Measurements from ENCODE around the gene KIF26A.

The KIF26A gene

DNA sequence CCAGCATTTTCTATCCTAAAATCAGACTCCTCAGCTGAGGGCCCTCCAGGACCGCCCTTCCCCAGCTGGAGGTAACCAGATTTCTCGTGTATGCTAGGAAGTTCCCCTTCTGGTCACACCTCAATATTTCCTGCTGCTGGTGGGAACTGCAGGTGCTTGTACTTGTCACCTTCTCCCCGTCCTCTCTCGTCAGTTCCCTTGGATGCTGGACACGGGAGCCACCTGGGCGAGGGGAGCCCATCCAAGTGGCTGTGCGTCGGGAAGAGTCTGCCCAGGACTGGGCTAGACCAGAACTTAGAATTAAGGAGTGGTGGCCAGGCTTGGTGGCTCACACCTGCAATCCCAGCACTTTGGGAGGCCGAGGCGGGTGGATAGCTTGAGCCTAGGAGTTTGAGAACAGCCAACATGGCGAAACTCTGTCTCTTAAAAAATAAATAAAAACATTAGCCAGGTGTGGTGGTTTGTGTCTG lies 23.2 kb upstream of the KIF26A start:
- Mint-ChIP-seq H3K27ac (no peak overlapping the region), H3K4me1 (ENCODE audit: low read depth) (no peaks in the 10 kb centered on the region), H3K27me3 (peaks cover 27% of the 10 kb centered on the region), H3K36me3 (ENCODE audit: low read depth) (no peaks in the 10 kb centered on the region), H3K4me3 (no peak overlapping the region), H3K9me3 (no peaks in the 10 kb centered on the region)

DNA sequence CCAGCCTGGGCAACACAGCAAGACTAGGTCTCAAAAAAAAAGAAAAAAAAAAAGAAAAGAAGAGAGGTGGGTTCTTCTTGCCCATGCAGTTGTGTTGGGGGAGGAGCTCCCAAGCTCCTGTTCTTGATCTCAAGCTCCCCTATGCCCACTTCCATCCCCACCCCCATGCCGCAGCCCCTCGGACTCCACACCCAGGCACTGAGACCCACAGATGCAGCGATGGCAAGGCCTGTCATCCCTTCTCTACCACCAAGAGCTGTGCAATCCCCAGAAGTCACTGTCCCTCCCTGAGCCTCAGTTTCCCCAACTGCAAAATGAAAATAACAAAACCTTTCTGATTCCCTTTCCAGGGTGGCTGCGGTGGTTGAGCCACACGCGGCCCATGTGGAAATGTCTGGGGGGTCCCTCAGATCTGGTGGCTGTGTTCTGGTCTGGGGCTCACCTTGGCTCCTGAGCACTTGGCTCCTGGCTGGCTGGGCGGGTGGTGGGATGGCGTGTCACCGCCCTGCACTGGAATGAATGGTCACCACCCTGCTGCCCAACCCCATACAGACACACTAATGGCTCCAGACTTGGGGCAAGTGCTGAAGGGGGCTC lies 22.6 kb upstream of the KIF26A start:
- H3K4me3 Mint-ChIP-seq, result peak overlapping the region; percentile 23
- H3K36me3 Mint-ChIP-seq (ENCODE audit: low read depth), result no peaks in the 10 kb centered on the region
- H3K9me3 Mint-ChIP-seq, result no peaks in the 10 kb centered on the region
- no peak overlapping the region for H3K27ac Mint-ChIP-seq
- no peaks in the 10 kb centered on the region for H3K4me1 Mint-ChIP-seq (ENCODE audit: low read depth)
- peaks cover 32% of the 10 kb centered on the region for H3K27me3 Mint-ChIP-seq

DNA sequence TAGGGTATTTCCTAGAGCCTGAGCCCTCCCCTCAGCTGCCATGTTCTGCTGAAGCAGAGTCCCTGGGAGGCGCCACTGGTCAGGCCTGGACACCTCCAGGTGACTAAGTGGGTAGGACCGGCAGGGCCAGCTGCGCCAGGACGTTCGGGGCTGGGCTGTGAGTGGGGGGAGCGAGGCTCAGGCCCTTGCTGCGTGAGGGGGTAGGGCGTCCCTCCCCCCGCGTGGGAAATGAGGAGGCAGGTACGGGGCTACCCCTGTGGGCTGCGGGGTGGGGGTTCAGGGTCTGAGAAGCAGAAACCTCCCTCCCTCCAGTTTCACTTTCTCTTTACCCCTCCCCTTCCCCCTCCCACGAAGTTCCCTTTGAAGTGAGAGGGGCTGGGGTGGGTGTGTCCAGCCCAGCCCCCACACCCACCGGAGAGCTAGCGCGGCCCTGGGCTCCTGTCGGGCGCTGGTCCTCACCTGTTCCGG lies 22.1 kb upstream of the KIF26A start:
- H3K9me3 Mint-ChIP-seq, result no peaks in the 10 kb centered on the region
- peak overlapping the region; percentile 23 for H3K4me3 Mint-ChIP-seq
- H3K36me3 Mint-ChIP-seq (ENCODE audit: low read depth), result no peaks in the 10 kb centered on the region
- H3K27ac Mint-ChIP-seq, result no peak overlapping the region
- H3K4me1 Mint-ChIP-seq (ENCODE audit: low read depth), result no peaks in the 10 kb centered on the region
- H3K27me3 Mint-ChIP-seq, result peaks cover 33% of the 10 kb centered on the region

DNA sequence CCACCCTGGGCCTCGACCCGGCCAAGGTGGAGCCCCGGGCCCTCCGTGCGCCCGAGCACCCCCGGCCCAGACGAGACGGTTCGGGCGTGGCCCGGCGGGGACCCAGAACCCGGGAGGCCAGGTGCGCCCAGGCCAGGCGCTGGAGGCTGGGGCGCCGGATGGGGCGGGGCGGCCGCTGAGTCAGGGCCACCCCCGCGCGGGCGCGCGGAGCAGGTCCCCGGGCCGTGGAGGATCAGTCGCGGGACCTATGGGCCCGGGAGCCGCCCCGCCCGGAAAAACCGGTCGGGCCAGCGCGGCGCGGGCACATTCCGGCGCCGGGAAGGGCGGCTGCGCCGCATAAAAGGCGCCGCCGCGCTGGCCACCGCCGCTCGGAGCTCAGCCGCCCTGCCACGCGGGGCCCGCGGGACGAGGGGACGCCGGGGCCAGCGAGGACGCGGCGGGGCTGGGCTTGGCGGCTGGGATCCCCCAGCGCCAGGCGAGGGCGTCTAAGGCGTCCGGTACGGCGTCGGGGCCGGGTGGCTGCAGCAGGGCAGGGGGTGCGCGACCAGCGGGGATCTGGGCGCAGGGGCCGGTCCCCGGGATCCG lies 21.5 kb upstream of the KIF26A start:
- Mint-ChIP-seq H3K27me3 (peaks cover 33% of the 10 kb centered on the region), H3K4me3 (no peak overlapping the region), H3K36me3 (ENCODE audit: low read depth) (no peaks in the 10 kb centered on the region), H3K27ac (no peak overlapping the region), H3K9me3 (no peaks in the 10 kb centered on the region), H3K4me1 (ENCODE audit: low read depth) (no peaks in the 10 kb centered on the region)

DNA sequence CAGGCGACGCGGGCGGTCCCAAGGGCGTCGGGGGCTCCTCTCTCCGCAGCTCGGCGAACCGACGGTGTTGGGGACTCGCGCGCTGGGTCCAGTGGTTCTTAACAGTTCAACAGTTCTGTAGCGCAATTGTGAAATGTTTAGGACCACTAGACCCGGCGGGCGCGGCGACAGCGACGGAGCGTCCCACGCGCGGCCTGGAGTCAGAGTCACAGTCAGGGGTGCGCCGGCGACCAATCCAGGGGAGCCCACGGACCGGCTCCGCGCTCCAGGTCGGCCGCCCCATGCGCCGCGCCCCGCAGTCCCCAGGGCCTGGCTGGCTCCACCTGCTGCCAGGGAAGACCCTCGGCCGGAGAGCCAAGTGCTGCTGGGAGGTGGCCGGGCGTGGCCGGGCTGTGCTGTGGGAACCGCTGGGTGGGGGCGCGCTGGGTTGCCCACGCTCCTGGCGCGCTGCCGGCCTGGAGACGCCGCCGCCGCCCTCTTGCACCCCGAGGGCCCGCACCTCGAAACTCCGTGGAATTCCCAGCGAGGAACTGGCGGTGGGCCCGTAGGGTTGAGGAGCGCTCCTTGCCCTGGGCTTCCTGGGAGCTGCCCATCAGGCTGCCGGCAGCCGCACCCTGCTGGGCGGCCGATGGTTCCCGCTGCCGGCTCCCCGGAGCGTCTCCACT lies 20.9 kb upstream of the KIF26A start:
- H3K36me3 Mint-ChIP-seq (ENCODE audit: low read depth), result no peaks in the 10 kb centered on the region
- H3K4me1 Mint-ChIP-seq (ENCODE audit: low read depth), result no peaks in the 10 kb centered on the region
- peaks cover 33% of the 10 kb centered on the region for H3K27me3 Mint-ChIP-seq
- no peaks in the 10 kb centered on the region for H3K9me3 Mint-ChIP-seq
- H3K4me3 Mint-ChIP-seq, result no peak overlapping the region
- no peak overlapping the region for H3K27ac Mint-ChIP-seq

DNA sequence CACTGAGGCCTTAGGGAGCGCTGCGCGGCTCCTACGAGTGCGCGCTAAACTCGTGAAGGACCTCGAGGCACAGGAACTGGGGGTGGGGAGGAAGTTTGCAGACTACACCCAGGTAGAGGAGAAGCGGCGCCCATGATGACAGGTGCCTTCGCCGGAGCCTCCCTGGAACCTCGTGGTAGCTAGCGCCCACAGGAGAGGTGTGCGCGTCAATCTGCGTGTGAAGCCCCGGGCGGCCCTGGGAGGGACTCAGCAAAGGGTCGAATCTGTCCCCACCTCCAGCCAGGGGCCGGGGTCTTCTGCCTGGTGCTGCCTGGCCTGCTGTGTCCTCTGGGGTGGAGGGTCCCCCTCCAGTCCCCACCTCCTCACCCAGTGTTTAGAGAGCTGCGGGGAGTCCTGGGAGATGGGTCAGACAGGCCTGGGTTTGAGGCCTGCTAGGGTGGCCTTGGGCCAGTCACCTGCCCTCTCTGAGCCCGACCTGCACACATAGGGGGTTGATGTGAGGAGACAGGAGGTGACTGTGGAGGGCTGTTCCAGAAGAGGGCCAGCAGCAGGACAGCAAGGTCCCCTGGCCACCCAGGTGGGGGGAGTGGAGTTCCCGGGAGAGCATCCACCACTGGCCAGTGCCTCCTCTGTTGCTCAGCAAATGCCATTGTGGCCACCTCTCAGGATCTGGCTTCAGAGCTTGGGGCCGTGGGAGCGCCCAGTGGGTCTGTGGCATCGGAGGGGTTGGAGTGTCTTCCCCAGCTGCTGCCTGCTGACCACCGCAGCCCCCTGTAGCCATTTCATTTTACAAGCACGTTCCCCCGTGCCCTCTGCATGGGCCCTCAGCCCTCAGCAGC lies 20.2 kb upstream of the KIF26A start:
- H3K27ac Mint-ChIP-seq, result no peak overlapping the region
- H3K4me3 Mint-ChIP-seq, result no peak overlapping the region
- no peaks in the 10 kb centered on the region for H3K9me3 Mint-ChIP-seq
- no peaks in the 10 kb centered on the region for H3K4me1 Mint-ChIP-seq (ENCODE audit: low read depth)
- H3K27me3 Mint-ChIP-seq, result peaks cover 33% of the 10 kb centered on the region
- H3K36me3 Mint-ChIP-seq (ENCODE audit: low read depth), result no peaks in the 10 kb centered on the region

DNA sequence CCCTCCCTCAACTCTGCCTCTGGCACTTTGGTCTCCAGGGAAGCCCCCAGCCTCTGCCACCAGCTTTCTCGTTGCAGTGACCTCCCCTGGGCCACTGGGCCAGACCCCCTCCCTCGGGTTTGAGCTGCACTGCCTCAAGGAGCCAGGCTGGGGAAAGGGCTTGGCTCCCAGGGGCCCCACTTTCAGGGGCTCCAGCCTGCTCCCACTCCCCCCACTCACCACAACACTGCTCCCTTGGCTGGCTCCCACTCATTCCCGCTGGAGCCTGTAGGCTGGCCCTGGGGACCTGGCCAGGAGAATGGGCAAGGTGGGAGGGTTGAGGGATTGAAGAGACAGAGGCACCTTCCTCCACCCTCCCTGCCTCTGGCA lies 19.3 kb upstream of the KIF26A start:
- H3K4me3 Mint-ChIP-seq, result no peak overlapping the region
- no peaks in the 10 kb centered on the region for H3K4me1 Mint-ChIP-seq (ENCODE audit: low read depth)
- peaks cover 5% of the 10 kb centered on the region for H3K36me3 Mint-ChIP-seq (ENCODE audit: low read depth)
- peaks cover 6% of the 10 kb centered on the region for H3K9me3 Mint-ChIP-seq
- H3K27ac Mint-ChIP-seq, result no peak overlapping the region
- peaks cover 38% of the 10 kb centered on the region for H3K27me3 Mint-ChIP-seq

DNA sequence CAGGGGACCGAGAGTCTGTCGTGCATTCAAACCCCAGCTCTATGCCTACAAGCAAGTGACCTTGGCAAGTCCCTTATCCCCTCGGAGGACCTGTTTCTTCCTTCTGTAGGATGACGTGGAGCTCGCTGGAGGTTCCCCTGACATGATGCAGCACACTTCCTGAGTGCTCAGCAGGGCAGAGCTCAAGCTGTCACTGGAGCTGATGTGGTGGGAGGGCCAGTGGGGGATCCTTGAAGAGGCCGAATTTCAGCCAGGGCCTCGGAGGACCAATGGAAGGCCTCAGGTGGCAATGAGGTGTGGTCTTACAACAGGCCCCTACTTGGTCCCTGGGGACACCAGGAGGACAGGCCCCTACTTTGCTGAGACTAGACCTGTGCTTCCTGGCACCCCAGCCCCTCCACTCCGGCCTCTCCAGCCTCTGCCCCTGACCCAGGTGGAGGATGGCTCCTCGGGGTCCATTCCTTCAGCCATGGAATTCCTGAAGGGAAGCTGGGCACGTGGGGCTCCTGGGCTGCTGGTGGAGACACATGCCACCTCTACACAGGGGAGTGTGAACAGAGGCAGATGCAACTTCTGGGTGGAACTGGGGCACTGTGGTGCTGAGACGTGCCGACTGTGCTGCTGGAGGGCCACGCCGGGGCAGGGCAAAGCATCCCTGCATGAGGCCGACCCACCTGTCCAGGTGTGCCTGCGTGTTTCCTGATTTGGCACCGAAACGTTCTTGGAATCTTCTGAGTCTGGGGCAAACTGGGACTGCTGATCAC lies 18.7 kb upstream of the KIF26A start:
- no peak overlapping the region for H3K4me3 Mint-ChIP-seq
- H3K27ac Mint-ChIP-seq, result no peak overlapping the region
- no peaks in the 10 kb centered on the region for H3K4me1 Mint-ChIP-seq (ENCODE audit: low read depth)
- peaks cover 8% of the 10 kb centered on the region for H3K9me3 Mint-ChIP-seq
- peaks cover 5% of the 10 kb centered on the region for H3K36me3 Mint-ChIP-seq (ENCODE audit: low read depth)
- peaks cover 39% of the 10 kb centered on the region for H3K27me3 Mint-ChIP-seq

DNA sequence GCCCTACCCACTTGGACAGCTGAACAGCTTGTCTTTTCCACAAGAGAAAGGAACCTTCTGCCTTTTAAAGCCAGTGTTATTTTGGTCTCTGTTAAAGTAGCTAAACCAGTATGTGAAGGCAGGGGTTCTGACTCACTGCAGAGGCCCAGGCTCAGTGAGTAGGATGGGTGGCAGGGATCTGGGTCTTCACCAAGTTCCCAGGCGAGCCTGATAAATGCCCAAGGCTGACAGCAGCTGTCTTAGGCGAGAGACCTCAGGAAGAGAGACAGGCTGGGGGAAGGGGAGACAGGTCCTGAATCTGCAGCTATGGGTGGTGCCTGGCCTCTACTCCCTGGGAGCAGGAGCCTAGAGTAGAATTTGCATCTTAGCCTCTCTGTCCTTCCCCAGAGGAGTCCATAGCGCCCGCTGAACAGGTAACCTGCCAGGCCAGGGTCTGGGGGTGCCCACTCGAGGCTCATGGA lies 18.1 kb upstream of the KIF26A start:
- H3K36me3 Mint-ChIP-seq (ENCODE audit: low read depth), result peaks cover 10% of the 10 kb centered on the region
- peaks cover 12% of the 10 kb centered on the region for H3K9me3 Mint-ChIP-seq
- H3K4me3 Mint-ChIP-seq, result no peak overlapping the region
- H3K4me1 Mint-ChIP-seq (ENCODE audit: low read depth), result no peaks in the 10 kb centered on the region
- no peak overlapping the region for H3K27ac Mint-ChIP-seq
- H3K27me3 Mint-ChIP-seq, result peaks cover 40% of the 10 kb centered on the region

DNA sequence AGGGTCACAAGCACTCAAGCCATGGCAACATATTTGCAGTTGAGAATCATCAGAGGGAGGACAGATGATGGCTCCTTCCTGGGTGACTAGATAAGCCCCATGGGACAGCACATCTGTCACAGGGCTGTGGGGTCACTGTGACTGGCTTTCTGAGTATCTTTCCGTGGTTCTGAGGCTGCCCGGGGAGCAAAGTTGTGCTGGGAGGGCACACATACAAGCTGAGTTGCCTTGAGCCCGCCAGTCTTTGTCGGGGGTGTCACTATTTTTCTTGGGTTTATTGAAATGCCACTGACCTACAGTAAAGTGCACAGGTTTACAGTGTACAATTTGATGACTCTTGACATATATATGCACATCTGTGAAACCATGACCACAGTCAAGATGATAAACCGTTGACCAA lies 17.2 kb upstream of the KIF26A start:
- H3K4me1 Mint-ChIP-seq (ENCODE audit: low read depth), result no peaks in the 10 kb centered on the region
- H3K36me3 Mint-ChIP-seq (ENCODE audit: low read depth), result peaks cover 10% of the 10 kb centered on the region
- H3K4me3 Mint-ChIP-seq, result no peak overlapping the region
- H3K27ac Mint-ChIP-seq, result no peak overlapping the region
- peaks cover 37% of the 10 kb centered on the region for H3K27me3 Mint-ChIP-seq
- peaks cover 12% of the 10 kb centered on the region for H3K9me3 Mint-ChIP-seq

DNA sequence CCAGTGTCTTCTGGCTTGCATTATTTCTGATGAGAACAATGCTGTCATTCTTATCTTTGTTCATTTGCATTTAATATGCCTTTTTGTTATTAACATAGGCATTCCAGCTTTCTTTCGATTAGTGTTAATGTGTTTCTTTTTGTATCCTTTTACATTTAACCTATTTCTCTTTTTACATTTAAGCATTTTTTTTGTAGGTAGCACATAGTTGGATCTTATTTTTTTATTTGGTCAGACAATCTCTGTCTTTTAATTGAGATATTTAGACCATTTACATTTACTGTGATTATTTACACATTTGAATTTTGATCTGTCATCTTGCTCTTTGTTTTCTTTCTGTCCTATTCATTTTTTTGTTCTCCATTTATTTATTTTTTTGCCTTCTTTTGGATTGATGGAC lies 14.5 kb upstream of the KIF26A start:
- Mint-ChIP-seq H3K27ac (no peak overlapping the region), H3K36me3 (ENCODE audit: low read depth) (peaks cover 10% of the 10 kb centered on the region), H3K4me1 (ENCODE audit: low read depth) (no peaks in the 10 kb centered on the region), H3K4me3 (no peak overlapping the region), H3K9me3 (peaks cover 19% of the 10 kb centered on the region), H3K27me3 (peaks cover 35% of the 10 kb centered on the region)

DNA sequence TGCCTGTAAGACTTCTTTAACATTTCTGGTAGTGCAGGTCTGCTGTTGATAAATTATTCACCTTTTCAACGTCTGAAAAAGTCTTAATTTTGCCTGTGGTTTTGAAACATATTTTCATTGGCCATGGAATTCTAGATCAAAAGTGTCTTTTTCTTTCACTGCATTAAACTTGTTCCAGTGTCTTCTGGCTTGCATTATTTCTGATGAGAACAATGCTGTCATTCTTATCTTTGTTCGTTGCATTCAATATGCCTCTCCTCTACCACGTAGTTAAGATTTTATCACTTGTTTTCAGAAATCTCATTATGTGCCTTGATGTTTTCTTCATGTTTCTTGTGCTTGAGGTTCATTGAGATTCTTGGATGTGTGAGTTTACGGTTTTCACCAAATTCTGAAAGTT lies 13.4 kb upstream of the KIF26A start:
- Mint-ChIP-seq H3K4me1 (ENCODE audit: low read depth) (no peaks in the 10 kb centered on the region), H3K9me3 (peaks cover 28% of the 10 kb centered on the region), H3K4me3 (no peak overlapping the region), H3K27ac (no peak overlapping the region), H3K36me3 (ENCODE audit: low read depth) (peaks cover 19% of the 10 kb centered on the region), H3K27me3 (peaks cover 36% of the 10 kb centered on the region)

DNA sequence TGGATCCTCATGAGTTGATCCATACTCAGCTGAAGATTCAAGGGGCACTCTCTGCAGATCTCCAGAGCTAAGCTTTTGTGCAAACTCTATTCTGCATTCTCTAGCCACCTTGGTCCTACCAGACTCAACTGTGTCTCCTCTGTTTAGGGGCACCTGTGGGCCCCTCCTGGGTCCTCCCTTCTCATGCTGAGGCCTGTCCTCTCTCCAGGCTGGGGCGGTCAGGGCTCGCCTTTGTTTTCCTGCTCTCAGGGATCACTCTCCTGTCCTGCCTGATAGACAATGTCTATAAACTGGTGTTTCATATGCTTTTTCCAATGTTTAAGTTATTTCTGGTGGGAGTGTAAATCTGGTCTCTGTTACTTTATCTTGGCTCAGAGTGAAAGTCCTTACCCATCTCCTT lies 11.6 kb upstream of the KIF26A start:
- Mint-ChIP-seq H3K27me3 (peaks cover 32% of the 10 kb centered on the region), H3K4me1 (ENCODE audit: low read depth) (no peaks in the 10 kb centered on the region), H3K9me3 (peaks cover 28% of the 10 kb centered on the region), H3K27ac (no peak overlapping the region), H3K4me3 (no peak overlapping the region), H3K36me3 (ENCODE audit: low read depth) (peaks cover 21% of the 10 kb centered on the region)

DNA sequence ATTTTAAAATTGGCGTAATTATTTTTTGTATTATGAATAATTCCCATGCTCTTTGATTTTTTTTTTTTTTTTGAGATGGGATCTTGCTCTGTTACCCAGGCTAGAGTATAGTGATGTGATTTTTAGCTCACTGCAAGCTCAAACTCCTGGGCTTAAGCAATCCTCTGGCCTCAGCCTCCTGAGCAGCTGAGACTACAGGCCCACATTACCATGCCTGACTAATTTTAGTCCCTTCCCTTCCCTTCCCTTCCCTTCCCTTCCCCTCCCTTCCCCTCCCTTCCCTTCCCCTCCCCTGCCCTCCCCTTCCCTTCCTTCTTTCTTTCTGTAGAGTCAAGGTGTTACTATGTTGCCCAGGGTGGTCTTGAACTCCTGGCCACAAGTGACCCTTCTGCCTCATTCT lies 9.4 kb upstream of the KIF26A start:
- Mint-ChIP-seq H3K9me3 (peaks cover 24% of the 10 kb centered on the region), H3K27me3 (peaks cover 42% of the 10 kb centered on the region), H3K4me3 (no peak overlapping the region), H3K36me3 (ENCODE audit: low read depth) (peaks cover 17% of the 10 kb centered on the region), H3K27ac (no peak overlapping the region), H3K4me1 (ENCODE audit: low read depth) (no peaks in the 10 kb centered on the region)

All from stimulated activated naive CD8-positive, alpha-beta T cell treated with anti-CD3 and anti-CD28 coated beads, Interleukin-15, Interleukin-2, amounts not matched to agents 100 ng/mL and 50 ng/mL, for 24 hours (primary cell).